Renal cortex interstitium (tissue), 11 donors: Measurements from ENCODE around the gene PPEF2. TPM values are rescaled to one million over a fixed set of nuclear protein-coding genes. Genes with fewer than 3 reads are reported as not detected.

Experiments used
- DNase-seq, 11 donors: peaks; one replicate each; pipeline ENCODE4 v3.0.0-alpha.2; 2013; ENCODE audit warnings: low read depth in 9 of 11, low spot score in 4 of 11; ENCODE audit errors: extremely low read depth in 1 of 11
- polyA plus RNA-seq, 3 donors: library from polyadenylated mRNA; unstranded; fragments of 120-200 nt; gene quantifications; one replicate each; pipeline ENCODE4 v1.2.1, GENCODE V29; 2013; ENCODE audit not compliant: insufficient read length in 3 of 3

PPEF2 gene
- polyA plus RNA-seq, 3 donors, result 0.35 TPM; not detected in 2

DNA sequence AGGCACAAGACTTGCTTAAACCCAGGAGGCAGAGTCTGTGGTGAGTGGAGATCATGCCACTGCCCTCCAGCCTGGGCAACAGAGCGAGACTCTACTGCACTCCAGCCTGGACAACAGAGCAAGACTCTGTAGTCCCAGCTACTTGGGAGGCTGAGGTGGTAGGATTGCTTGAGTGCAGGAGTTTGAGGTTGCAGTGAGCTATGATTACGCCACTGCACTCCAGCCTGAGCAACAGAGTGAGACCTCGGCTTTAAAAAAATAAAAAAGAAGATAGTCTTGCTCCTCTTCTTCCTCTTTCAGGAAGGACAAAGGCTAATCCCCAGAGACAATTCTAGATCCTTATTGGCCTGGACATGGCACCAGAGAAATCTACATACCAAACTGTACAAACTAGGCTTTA, 5.7 kb upstream of the PPEF2 start:
- no peak for DNase-seq

DNA sequence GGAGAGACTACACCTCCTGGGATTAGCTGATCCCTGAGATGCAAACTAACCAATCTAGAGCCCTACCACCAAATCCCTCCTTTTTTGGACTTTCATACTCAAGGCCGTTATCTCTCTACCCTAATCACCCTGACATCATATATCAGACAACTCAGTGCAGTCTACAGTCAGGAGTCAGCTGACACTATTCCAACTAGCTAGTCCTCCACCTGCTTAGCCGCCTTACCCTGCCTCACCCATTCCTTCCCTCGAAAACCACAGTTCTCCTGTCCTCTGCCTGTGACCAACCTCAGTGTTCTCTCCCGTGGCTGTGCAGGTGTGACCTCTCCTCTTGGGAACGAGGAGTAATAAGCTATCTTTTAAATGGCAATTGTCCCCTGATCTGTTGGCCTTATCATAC, 1.8 kb upstream of the PPEF2 start:
- DNase-seq, result no peak

DNA sequence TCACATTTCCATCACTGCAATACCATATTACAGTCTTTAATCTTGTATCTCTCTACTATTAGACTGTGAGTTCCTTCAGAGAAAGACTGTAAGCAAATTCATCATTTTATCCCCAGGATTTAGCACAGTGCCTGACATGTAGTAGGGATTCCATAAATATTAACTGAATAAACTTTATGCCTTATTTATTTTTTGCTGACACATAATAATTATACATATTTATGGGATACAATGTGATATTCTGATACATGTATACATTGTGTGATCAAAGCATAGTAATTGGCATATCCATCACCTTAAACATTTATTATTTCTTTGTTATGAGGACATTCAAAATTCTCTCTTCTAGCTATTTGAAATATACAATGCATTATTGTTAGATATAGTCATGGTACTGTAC, 3.7 kb downstream of the PPEF2 start:
- no peak for DNase-seq

DNA sequence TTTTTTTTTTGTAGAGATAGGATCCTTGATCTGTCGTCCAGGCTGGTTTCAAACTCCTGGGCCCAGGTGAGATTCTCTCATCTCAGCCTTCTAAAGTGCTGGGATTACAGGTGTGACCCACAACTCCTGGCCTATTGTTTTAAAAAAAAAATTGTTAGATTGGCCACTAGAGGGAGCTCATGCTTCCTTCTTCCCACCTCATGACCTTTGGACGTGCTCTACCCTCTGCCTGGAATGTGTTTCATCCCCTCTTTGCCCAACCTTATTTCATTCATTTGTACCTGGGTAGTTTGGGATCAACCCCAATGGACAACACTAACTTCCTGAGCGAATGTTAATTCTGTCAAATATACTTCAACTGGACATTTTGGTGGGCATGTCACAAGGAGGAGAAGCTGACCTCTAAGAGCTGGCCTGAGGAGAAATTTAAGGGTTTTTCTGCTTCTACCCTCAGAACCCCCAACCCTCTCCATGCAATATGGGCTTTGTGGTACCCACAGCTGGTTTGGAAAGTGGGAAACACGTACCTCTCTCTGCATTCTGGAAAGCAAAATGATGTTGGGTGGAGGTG, 6.4 kb downstream of the PPEF2 start:
- DNase-seq, result peak in 6 of 11 donors; percentile 3 to 18 (median 8)

DNA sequence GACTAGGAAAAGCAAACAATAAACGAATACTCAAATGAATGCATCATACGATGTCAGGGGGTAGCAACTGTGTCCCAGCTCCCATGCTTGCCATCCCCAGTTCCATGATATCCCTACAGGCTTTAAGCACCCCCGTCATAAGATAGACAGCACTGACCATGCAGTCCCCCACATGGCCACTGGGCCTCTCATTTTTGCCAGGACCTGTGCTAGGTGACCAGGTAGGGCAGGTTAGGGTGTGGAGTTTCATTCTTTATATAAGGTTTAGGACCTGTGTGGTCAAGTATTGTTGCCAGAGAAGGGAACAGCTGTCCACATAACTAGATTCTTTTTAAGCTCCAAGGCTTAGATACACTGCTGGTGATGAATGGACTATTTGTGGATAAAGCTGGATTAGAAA, 9.7 kb downstream of the PPEF2 start:
- DNase-seq, result no peak

DNA sequence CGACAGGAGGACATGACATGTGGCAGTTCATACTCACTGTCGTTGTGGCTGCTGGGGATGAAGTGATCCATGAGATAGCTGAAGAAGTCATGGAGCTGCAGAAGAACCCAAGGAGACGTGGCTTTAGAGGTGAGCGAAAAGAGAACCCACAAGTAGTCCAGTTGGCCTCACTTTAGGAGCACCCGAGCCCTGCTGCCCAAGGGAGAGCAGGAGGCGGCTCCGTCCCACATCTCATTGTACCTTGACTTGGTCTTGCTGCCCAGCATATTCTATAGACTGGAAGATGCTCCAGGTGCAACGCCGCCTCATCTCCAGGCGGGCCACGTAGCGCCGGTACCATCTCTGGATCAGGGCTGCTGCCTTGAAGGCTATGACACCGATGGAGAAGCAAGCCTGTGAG, 10.6 kb downstream of the PPEF2 start:
- no peak for DNase-seq

DNA sequence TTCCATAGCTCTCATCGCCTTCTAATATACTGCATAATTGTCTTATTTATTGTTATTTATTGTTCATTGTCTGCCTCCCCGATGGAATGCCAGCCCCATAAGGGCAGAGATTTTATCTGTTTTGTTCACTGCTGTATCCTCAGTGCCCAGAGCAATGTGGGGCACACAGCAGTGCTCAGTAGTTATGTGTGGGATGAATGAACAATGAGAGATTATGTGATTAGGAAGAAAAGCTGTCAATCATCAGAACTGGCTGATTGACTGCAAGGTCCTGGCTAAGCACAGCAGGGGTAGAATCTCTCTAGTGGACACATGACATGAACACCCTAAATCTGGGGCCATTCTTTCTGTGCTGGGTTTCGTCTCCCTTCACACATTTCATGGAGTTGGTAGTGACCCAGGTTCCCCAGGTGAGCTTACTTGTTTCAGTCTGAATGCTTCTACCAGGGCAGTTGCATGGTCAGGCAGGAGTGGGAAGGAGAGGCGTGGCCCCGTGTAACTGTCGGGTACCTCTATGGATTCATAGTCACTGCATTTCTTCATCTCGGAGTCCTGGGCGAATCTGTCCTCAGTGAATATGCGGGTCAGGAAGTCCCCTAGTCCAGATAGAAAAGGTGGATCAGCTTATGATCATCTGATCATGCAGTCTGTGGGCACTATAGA, 12.6 kb downstream of the PPEF2 start:
- DNase-seq, result no peak

DNA sequence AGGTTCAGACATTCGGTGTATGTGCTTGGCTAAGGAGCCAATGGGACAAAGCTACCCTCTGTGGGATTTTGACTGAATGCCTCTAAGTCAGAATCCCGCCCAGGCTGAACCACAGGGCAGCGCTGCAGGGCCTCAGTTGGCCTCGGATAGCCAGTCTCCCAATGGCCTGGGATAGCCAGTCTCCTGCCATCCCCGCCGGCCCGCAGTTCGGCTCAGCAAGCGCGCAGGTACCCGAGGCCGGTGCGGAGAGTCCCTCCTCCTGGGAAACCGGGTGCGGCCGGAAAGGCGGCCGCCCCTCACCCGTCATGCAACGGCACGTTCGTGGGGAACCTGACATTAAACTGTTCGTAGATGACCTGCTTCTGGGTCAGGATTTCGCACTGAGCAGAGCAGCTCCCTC, 16.1 kb downstream of the PPEF2 start:
- no peak for DNase-seq

DNA sequence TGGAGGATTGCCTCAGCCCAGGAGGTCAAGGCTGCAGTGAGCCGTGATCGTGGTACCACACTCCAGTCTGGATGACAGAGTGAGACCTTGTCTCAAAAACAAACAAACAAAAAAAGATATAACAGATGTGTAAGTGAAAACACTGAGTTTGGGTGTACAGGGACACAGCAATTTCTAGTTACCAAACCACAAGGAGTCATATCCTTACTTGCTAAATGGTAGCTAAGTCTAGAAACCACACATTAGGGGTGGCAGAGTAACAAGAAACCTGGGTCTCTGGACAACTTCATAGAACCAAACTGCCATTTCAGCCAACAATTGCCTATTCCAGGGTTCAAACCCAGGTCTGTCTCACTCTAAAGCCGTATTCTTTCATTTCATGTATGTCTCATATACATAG, 20.8 kb downstream of the PPEF2 start:
- DNase-seq, result no peak

DNA sequence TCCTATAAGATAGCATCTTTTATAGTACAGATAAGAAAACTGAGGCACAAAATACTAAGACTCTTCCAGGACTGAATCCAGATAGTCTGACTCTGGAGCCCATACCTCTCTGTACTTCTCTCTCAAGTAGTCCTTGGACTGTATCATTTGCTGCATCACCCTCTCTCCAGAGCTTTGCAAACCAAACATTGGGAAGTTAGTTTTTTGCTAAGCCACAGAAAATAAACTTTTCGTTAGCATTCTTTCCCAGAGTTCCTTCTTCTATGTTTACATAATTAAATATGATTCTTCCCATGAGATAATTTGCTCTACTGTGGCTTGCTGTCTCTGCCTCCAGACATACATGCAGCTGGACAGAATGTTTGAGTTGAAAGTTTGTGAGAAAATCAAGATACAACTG, 22.0 kb downstream of the PPEF2 start:
- no peak for DNase-seq

DNA sequence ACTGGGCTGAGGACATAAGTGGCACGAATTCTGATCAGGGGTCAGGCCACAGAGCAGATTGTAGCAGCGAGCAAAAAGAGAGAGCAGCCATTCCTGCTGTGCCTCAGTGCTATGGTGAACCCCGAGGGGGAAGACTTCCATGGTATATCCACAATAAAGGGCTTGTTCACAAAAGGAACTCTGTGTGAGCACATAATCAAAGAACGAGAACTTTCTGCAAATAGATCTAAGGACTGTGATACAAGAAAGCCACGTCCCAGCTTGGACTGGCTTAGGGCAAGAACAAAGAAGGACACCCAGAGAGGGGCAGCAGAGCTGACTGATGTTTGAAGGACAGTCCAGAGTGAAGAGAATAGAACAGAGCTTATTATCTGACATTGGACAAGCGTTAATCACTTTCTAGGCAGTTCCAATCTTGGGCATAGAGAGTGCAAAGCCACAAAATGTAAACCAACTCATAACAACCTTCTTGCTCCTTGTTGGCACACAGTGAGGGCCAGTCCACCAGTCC, 24.0 kb downstream of the PPEF2 start:
- no peak for DNase-seq

DNA sequence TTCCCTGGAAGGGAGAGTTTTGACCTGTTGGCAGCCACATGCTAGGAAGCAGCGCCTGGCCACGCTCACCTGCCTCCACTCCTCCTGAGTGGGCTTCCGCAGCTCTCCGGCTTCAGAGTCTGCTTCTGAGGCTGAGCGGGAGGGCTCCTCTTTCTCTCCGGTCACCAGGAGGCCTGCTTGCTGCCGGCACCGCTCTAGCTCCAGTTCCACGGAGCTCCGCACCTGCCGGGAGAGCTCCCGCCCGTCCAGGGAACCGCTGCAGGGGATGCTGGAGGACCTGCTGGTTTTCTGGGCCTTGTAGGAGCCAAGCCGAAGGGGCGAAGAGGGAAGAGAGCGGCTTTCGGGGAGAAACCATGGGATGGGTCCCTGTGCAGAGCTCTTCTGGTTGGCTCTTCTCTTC, 26.0 kb downstream of the PPEF2 start:
- DNase-seq, result no peak

DNA sequence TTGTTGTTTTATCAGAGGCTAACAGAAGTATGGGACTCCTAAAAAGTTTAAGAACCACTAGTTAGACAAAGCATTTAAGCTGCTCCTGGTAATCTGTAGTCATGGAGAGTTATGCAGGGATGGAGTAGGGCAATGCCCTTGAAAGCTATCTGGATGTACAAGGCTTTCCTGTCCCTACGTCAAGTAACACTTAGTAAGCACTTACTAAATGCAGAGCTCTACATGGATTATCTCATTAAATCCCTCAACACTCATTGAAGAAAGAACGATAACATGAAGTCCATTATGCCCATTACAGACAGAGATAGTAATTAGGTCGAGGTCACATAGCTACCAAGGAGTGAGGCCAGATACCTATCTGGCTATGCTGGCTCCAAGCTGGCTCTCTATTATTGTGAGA, 33.2 kb downstream of the PPEF2 start:
- no peak for DNase-seq

DNA sequence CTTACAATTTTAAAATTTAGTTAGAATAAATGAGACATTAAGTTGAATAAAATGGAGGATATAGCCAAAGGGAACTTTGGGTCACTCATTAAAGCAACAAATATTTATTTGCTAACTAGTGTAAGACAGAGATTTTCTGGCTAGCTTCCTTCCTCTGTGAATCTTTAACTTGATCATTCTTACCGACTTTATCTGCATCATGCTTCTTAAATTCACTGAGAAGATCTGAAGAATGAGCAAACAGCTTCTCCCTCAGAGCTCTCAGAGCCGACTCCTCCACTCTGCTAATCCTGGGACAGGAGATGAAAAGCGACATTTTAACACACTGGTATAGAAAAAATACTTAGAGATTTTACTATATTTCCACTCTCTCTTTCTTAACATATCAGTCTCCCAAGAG, 35.1 kb downstream of the PPEF2 start:
- DNase-seq, result no peak

DNA sequence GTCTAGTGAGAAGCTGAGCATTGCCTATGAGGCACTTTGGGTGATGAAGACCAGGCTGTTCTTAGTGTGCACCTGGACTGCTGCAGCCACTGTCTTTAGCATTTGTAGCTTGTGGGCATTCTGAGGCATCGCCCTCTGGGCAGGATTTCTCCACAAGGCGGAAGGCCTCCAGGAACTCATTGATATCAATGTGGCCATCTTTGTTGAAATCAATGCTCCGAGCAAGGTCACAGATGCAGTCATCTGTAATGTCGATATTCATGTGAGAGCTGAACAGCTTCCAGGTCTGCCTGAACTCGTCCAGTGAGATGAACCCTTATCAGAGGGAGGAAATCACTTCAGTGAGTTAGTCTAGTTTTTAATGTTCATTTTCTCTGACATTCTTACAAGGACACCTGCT, 41.6 kb downstream of the PPEF2 start:
- no peak for DNase-seq

DNA sequence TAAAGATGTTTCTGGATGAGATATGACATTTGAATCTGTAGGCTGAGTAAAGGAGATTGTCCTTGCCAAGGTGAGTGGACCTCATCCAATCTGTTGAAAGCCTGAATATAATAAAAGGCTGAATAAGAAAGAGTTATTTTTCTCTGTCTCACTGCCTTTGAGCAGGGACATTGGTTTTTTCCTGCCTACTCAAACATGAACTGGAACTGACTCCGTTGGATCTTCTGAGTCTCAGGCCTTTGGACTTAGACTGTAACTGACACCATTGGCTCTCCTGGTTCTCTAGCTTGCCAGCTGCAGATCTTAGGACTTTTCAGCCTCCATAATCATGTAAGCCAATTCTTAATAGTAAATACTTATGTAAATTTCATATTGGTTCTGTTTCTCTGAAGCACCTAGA, 43.5 kb downstream of the PPEF2 start:
- no peak for DNase-seq

DNA sequence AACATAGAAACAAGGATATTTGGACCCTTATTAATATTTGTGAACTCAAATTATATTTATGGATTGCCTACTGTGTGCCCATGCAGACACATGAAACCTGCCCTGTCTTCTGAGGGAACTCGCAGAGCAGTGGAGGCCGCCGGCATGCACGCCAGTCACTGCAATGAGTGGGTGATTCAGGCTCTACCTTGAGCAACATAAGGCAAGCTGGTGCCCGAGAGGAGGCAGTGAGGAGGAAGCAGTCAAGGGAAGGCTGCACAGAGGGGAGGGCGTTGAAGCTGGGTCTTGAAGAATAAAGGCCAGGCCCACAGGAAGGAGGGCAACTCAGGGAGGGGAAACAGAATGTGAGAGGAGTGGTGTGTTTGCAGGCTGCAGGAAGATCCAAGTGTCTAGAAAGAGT, 52.8 kb downstream of the PPEF2 start:
- no peak for DNase-seq

DNA sequence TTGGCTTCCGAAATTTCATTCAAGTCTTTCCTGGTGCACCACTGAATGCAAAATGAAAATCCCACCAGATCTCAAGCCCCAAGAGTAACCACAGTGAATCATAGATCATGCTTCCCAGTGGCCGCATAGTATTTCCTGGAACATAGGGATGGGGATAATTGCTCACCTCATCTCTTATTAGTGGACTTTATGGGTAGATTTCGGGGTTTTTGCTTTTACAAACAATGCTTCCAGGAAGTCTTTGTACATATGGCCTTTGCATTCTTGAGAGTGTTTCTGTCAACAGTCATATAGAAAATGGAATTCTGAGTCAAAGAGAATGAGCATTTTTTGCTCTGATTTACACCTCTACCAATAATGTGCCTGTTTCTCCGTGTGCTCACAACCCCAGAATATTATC, 53.4 kb downstream of the PPEF2 start:
- no peak for DNase-seq

DNA sequence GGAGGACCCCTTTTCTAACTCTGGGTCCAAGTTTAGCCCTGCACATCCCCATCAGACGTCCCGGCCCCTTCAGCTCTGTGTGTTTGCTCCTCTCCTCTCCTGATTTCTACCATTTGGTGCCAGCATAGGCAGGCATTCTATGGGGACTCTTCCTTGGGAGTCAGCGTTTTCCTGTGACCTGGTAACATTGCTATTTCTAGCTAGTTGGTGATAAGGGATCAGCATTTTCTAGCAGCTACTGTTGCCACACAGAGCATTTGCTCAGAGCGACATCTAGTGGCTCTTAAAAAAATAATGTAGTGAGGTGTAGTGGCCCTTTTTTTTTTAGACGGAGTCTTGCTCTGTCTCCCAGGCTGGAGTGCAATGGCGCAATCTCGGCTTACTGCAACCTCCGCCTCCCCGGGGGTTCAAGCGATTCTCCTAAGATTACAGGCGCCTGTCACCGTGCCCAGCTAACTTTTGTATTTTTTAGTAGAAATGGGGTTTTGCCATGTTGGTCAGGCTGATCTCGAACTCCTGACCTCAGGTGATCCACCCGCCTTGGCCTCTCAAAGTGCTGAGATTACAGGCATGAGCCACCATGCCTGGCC, 54.0 kb downstream of the PPEF2 start:
- DNase-seq, result peak; percentile 25 to 82 (median 67)

DNA sequence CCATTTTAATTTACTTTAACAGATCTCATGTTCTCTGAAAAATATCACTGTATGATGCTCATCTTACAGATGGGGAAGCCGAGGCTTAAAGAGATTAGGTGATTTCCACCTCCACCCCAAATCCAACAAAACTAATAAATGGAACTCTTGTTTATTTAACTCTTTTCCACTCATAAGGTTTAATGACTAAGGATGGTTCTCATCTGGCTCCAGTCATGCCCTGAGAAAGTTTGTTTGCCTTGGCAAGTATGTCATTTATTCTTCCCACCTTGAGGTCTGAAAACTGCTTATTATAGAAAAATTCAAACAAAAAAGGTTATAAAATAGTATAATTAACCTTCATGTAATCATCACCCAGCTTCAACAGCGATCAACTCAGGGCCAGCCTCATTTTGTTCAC, 56.3 kb downstream of the PPEF2 start:
- no peak for DNase-seq

DNA sequence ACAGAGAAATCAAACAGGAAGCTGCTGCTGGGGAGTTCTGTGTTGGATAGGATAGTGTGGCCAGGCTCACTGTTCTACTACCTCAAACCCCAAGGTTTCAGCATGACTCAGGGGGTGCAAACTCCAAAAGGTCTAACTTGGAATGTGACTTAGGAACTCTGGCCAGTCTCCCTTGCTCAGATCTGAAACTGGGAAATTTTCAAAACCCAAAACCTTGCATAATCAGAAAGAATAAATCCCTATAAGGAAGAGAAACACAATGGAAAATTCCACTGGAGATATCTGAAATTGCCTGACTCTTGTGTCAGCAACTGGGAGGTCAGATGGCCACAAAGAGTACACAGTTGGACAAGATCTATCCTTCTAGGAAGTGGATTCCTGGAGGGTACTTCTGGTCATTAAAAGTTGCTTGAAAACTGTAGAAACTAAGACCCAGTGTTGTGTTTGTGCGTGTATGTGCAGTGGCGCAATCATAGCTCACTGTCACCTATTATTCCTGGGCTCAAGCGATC, 58.0 kb downstream of the PPEF2 start:
- DNase-seq, result no peak
